GM06990 (cell line): ENCODE measurements around the gene EGR2.
A peak's percentile ranks its signal among the peaks of the same experiment; 100 is the strongest.
"Not testable (repeated sequence)": the region's sequence is repeated elsewhere in the genome, so short reads cannot be mapped to it uniquely, and the experiment has no call there.

Experiments
- DNase-seq: peaks from one replicate; pipeline ENCODE4 v3.0.0-alpha.2; 2011; ENCODE audit not compliant: insufficient read length; ENCODE audit errors: extremely low read depth
- H3K27me3 ChIP-seq: replicated peaks from 2 replicates; pipeline ENCODE4 v1.6.0; 2011; ENCODE audit warnings: low read length; ENCODE audit not compliant: control insufficient read depth, insufficient read depth
- H3K36me3 ChIP-seq: 2 replicates; pipeline ENCODE4 v1.5.1; 2011; ENCODE audit warnings: low read length; ENCODE audit not compliant: control insufficient read depth, insufficient read depth
- H3K4me3 ChIP-seq: replicated peaks from 2 replicates; pipeline ENCODE4 v1.5.1; 2011; ENCODE audit warnings: low read depth, mild to moderate bottlenecking, control low read depth, low read length
- CTCF ChIP-seq: IDR thresholded peaks from 2 replicates; pipeline ENCODE4 v1.5.1; 2011; ENCODE audit warnings: low read length, control low read depth, mild to moderate bottlenecking, inconsistent platforms; ENCODE audit not compliant: insufficient read depth, poor library complexity, severe bottlenecking

EGR2 gene

GRCh38 chr10:62790019-62790555 is 26.1 kb downstream of the EGR2 start:
- no peaks in the 10 kb centered on the region for H3K27me3 ChIP-seq
- no peak overlapping the region for H3K4me3 ChIP-seq
- H3K36me3 ChIP-seq: no peaks in the 10 kb centered on the region
- no peak for TF ChIP-seq CTCF
- no peak for DNase-seq

- H3K27me3 ChIP-seq: no peaks in the 10 kb centered on the region
- H3K4me3 ChIP-seq: no peak overlapping the region
- DNase-seq: no peak
These were observed 27.2 kb downstream of the EGR2 start for GRCh38 chr10:62788861-62789467.

GRCh38 chr10:62788285-62788684 is 27.9 kb downstream of the EGR2 start:
- DNase-seq, H3K36me3 ChIP-seq, H3K27me3 ChIP-seq, H3K4me3 ChIP-seq: not testable (repeated sequence)

More at GRCh38 chr10:62788861-62789467, 27.2 kb downstream of the EGR2 start:
- no peaks in the 10 kb centered on the region for H3K36me3 ChIP-seq
- TF ChIP-seq CTCF: no peak

GRCh38 chr10:62784537-62784936 is 31.6 kb downstream of the EGR2 start:
- not testable (repeated sequence) for H3K4me3 ChIP-seq, H3K36me3 ChIP-seq, H3K27me3 ChIP-seq, DNase-seq

- no peaks in the 10 kb centered on the region for H3K36me3 ChIP-seq
- DNase-seq: peak; percentile 58
- no peak for TF ChIP-seq CTCF
- H3K4me3 ChIP-seq: no peak overlapping the region
- no peaks in the 10 kb centered on the region for H3K27me3 ChIP-seq
These were observed 36.5 kb downstream of the EGR2 start for GRCh38 chr10:62779487-62780248.

GRCh38 chr10:62778125-62778524 is 38.0 kb downstream of the EGR2 start:
- H3K4me3 ChIP-seq: no peak overlapping the region
- H3K27me3 ChIP-seq: no peaks in the 10 kb centered on the region
- H3K36me3 ChIP-seq: no peaks in the 10 kb centered on the region
- DNase-seq: no peak
- no peak for TF ChIP-seq CTCF
